ENCODE results near the gene KAZN. TPM values are rescaled to one million over a fixed set of nuclear protein-coding genes. Genes with fewer than 3 reads are reported as not detected.

KAZN gene
- total and polyA plus RNA-seq, 2 of the 8 experiments (the other 6 are each of a cell fraction or from before 2014, with no cell fraction given) = 3.7 to 11.8 TPM

GRCh38 chr1:14750490-14750889 is 152.0 kb downstream of the KAZN start (continued):
- TF ChIP-seq SAP30 (IDR thresholded peaks at IDR 0.05; ENCODE audit: insufficient read depth, insufficient replicate concordance, low read length) = no peak
- no peak for TF ChIP-seq GABPA (IDR thresholded peaks at IDR 0.05; ENCODE audit: borderline replicate concordance, insufficient read depth, low read length)
- no peak for TF ChIP-seq RFX5 (IDR thresholded peaks at IDR 0.05; ENCODE audit: borderline replicate concordance, low read depth, low read length)
- no peak for TF ChIP-seq BCL11A (IDR thresholded peaks at IDR 0.05; ENCODE audit: low read depth in 2 of 2, low read length in 2 of 2)
